GM18520 (cell line): ENCODE data around the gene CLEC5A.
"Not testable (repeated sequence)": the region's sequence is repeated elsewhere in the genome, so short reads cannot be mapped to it uniquely, and the experiment has no call there.

Experiments
- ATAC-seq: cut with Tn5 transposase; IDR thresholded peaks from one replicate; pipeline ENCODE4 v1.9.1; 2021; ENCODE audit not compliant: unreplicated experiment

Gene CLEC5A

DNA sequence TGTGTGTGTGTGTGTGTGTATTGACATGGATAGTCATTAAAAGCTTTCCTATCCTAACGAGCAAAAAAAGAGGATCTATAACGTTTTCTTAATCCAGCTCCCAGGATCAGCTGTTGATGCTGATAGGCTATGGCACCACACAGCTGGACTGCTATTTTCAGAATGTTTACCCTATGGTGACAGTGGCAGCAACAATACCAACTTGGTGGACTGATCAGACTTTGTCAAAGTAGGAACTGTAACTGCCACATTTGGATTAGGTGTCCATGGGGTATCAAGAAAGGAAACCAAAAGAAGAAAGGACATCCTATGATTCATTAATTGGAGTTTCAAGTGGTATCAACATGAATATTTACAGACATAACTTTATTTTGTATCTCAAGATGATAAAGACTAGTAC lies 2.7 kb upstream of the CLEC5A start:
- no peak for ATAC-seq

DNA sequence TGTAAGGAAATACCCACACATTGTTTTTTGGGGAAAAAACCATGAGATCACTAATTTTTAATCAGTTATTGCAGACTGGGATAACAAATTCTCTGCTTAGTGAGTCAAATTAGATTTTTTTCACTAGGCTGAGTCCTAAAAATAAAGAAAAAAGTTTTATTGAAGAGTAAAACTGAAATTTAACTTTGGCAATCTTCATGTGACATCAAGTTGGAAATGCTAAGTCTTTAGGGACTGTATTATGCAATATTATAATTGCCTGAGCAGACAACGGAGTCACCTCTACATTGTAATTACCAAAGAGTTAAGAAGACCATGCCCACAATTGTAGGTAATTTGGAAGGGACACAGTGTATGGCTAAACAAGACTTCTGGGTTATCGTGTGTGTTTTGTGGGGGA lies 2.2 kb upstream of the CLEC5A start:
- ATAC-seq: no peak

DNA sequence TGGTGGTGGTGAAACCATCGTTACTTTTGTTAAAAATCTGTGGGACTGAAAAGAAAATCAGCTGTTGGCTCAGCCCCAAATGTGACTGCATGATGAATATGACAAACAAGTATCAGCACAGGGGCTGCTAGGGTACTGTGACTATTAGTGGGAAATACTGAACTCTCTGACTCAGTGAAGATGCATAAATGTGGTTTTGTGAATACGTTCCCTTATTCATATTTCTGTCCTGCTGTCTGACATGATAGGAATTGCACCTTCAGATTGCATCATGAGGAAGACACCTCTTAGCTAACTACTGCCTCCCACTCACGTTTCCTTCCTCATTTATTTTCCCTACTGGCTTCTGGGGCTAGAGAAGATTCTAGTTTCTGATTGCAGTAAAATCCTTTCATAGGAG lies 1.4 kb downstream of the CLEC5A start:
- ATAC-seq: no peak

DNA sequence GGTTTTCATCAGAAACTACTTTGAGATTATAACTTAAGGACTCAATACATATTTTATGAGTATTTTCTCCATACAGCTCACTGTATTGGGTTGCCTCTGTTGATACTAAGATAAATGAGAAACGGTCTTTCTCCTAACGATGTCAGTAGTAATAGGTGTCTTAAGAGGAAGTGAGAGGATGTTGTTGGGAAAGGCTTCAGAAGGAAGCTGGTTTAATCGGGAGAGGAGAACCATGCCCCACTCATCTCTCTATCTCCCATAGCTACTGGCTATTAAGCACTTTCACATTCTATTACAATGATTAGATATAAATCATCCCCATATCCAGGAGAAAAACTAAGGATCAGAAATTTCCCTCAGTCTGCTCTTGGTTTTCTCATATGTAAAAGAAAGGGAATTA lies 2.0 kb downstream of the CLEC5A start:
- ATAC-seq: no peak

DNA sequence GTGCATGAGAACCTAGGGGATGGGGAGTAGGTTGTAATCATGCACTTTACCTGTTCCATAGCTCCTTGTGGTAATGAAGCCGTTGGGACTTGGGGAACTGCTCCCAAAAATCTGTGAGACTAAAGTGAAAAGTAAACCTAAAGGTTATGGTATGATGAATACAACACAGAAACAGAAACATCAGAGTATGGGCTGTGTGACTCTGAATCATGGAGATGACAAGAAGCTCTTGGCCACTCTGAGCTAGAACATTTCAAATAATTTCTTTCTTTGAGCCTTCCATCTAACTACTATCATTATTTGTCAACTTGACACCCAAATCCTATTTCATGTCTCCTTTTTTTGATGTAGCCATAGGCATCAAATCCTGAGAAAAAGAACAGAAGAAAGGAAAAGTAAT lies 2.9 kb downstream of the CLEC5A start:
- ATAC-seq: no peak

DNA sequence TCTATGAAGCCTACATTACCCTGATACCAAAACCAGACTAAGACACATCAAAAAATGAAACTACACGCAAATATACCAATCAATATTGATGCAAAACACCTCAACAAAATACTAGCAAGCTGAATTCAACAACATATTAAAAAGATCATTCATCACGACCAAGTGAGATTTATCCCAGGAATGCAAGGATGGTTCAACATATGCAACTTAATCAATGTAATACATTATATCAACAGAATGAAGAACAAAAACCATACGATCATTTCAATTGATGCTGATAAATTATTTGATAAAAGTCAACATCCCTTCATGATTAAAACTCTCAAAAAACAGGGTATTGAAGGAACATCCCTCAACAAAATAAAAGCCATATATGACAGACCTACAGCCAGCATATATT lies 5.7 kb downstream of the CLEC5A start:
- ATAC-seq: no peak

DNA sequence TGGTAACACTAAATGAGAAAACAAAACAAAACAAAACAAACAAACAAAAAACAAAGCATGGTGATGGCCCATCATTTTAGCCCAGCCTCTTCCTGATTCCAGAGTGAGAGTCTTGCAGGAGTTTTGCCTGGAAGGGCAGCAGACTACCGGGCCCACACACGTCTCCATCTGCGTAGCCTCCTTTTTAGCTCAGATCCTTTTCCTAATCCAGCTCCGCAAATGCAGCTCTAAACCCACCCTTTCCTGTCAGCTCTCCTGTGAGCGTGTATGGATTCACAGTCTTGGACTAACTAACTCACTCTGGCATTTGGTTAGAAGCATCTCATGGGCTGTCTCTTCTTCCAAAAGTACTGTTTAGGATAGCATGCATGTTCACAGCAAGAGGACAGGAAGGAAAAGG lies 16.6 kb downstream of the CLEC5A start:
- no peak for ATAC-seq

DNA sequence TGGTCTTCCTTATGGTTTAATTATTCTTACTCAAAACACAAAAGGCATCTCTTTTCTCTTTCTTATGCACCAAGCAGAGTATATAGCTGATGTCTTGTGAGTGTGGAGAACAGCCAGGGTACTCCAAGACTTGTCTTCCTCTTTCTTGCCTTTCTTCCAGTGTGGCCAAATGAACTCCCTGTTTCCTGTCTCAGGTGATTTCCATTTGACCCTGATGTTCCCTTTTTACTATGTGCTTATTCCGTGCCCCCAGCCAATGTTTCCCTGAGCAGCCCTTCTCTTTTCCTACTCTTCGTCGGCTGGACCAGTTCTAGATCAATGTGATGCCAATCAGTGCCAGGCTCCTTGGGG lies 18.0 kb downstream of the CLEC5A start:
- ATAC-seq: no peak

DNA sequence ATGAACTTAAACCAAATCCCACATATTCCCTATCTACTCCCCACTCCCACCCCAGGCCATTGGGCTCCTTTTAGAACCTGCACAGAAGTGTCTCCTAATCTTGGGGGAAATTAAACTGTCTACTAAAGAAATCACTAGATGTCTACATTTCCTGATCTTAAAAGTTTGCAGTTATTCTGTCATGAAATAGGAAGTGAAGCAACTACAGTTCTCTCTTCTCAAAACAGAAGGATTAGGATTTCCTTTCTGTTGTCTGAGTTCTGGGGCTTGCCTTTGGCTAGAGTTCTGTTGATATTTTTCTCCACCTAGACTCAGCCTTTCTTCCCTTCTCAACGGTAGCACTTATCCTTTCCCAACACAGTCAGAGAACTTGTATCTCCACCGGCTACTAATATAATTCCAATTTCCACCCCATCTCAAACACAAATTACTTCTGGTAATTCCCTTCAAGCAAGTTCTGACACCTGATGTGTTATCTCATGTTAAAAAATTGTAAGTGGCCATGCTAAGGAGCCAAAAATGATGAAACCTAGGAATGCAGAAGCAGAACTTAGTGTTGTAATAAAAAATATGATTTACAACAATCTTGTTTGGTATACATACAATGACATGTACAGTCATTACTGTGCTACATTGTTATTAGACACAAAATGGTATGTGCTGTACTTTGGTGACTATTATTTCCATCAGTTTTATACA lies 18.5 kb downstream of the CLEC5A start:
- ATAC-seq: no peak

DNA sequence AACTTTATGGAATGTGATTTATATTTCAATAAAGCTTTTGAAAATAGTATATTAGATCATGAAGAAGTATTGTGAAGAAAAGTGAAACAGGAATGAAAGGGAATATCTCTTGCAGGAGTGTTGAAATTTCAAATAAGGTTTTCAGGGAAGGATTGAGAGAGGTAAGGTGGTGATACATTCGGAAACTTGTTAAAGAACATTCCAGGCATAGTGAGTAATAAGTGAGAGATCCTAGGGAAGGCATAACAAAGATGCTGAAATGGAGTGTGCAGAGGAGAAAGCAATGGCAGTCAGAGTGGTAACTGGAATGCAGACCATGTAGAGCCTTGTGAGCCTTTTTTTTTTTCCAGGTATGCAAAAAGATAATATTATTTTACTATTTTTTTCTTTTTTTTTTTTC lies 26.5 kb downstream of the CLEC5A start:
- ATAC-seq: no peak

DNA sequence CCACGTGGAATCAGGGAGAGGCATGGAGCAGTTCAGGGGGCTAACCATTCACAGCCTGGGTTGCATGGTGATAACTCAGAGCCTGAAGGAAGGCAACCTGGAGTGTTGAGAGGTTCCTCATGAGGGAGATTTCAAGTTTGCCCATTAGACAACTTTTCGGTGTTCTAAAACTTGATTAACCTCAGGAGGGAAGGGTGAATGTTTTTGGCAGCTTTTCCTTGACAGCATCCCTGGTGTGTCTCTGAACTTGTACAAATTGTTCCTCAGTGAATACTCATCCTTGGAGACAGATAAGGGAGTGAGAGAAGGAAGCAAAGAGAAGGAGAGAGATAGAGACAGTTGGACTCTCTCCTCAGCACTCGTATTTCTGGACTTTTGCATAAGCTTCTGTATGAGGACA lies 30.7 kb downstream of the CLEC5A start, which contains the start of gene OR9A4:
Gene OR9A4 (plus strand): TSS at position 301 of the 400 bp plus-strand sequence. CDS start 2,477 bp downstream, outside the sequence.
- no peak for ATAC-seq

DNA sequence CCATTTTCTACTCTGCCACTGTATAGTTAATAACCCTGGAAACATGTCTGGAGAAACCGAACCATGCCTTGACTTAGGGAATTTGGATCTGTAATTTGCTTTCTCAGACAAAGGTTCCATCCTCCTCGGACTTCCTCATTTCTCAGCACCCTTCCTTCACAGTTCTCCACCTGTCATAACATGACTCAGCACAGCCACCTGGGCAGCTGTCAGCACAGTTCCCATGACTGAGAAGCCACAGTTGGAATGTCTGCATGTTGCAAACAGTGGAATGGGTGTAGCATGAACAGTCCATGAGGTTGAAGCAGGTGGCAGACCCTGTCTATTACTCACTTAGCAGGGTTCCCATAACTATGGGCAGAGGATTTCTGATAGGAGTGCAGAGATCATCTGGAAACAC lies 31.2 kb downstream of the CLEC5A start:
- no peak for ATAC-seq

DNA sequence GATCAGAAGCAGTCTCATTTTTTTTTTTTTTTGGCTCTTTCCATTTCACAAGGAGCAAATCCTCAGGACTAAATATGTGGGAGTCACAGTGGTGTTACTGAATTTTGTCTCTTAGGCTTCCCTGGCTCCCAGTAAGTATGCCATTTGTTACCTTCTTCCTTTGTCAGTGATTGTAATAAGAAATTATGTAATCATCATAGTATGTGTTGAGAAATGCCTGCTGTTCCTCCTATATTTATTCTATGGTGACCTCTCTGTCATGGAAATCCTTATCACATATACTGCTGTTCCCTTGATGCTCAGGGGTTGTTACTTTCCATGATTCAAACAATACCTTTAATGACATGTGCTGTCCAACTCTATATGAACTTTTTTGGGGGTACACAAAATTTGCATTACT lies 35.4 kb downstream of the CLEC5A start:
- ATAC-seq: no peak

DNA sequence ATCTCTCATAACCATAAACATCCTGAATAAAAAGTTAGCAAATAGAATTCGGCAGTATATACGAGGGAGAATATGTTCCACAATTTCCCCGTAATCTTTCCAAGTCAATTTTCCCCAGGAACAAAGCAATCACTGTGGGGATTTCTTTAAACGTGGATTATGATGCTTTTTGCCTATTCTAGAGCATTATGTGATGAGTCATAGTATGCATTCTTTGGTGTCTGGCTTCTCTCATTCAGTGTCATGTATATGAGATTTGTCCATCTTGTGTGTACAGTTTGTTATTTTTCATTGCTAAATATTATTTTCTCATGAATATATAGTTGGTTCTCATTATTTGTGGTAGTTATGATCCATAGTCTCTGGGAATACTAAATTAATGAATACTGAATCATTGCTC lies 40.5 kb downstream of the CLEC5A start:
- ATAC-seq: no peak

DNA sequence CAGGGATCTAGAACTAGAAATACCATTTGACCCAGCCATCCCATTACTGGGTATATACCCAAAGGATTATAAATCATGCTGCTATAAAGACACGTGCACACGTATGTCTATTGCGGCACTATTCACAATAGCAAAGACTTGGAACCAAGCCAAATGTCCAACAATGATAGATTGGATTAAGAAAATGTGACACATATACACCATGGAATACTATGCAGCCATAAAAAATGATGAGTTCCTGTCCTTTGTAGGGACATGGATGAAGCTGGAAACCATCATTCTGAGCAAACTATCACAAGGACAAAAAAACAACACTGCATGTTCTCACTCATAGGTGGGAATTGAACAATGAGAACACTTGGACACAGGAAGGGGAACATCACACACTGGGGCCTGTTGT lies 47.4 kb downstream of the CLEC5A start:
- ATAC-seq: not testable (repeated sequence)

DNA sequence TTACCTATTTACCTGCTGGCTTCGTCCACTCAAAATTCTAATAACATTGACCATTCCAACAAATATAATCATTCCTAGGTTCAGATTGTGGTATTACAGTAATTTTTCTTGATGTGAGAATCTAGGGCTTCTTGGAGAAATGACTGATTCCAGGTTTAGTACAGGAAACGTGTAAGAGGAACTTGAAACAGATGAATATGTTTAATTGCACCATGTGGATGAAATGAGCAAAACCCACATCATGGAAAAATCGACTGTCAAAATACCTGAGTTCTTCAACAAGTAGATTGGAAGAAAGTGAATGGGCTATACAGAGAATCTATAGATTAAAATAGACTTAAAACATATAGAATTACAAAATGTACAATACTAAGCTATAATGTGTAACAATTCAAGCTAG lies 55.4 kb downstream of the CLEC5A start:
- ATAC-seq: no peak

DNA sequence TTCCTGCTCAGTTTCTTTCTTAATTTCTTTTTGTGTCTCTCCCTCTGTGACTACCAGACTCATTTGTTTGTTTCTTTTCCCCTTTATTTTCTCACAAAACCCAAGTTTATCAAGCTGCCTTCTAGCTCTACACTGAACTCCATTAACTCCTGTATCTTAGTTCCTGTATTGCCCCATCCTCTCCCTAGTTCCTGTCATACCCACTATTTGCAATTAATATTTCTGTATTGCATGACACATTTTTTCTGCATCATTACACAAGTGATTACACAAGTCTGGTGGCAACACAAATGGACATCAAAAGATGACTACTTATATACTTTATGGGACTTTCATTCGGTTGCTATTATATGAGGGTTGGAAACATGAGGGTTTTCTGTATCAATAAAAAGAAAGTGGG lies 57.5 kb downstream of the CLEC5A start:
- no peak for ATAC-seq

DNA sequence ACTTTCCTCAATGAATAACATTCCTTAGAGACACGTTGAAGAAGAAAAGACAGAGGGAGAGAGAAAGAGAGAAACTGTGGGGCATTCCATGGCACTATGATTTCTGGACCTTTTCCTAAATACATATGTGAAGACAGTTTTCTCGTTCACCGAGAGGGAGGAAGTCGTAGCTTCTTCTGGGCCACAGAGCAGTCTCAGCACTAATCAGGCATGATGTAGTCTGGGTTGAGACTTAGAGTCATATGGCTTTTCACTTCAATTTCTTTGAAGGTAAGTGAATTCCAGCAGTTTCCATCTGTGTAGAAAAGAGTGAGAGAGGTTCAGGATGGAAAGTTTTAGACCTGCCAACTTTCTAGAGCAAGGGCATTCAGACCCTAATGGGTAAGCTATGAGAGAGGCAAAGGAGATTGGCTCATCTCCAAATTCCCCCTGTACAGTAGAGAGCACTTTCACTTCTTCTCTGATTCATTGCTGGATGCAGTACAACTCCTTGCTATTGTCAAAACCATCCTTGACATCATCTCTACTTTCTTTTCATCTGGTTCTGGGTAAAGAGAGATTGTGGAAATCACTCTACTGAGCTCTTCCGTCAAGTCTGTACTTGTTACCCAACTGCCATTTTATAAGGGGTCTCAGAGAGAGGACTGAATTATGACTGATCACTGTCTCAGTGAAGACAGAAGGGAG lies 62.1 kb downstream of the CLEC5A start:
- ATAC-seq: peak; percentile 58

DNA sequence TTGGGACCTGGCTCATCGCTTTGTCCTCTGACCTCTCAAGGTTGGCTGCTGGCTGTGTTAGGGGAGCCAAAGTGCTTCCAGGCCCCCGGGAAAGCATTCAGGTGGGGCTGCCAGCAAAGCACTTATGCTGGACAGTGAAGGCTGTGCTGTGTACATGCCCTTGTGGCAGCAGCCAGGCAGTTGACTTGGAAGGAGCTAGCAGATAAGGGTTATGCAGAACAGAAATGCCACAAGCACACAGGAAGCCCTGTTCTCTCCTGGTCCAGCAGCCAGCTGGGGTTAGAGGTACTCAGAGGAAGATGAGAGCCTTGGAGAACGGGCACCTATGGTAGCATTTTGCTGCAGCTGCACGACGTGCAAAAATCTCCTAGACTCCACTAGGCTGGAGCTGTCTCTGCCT lies 65.8 kb downstream of the CLEC5A start:
- no peak for ATAC-seq

DNA sequence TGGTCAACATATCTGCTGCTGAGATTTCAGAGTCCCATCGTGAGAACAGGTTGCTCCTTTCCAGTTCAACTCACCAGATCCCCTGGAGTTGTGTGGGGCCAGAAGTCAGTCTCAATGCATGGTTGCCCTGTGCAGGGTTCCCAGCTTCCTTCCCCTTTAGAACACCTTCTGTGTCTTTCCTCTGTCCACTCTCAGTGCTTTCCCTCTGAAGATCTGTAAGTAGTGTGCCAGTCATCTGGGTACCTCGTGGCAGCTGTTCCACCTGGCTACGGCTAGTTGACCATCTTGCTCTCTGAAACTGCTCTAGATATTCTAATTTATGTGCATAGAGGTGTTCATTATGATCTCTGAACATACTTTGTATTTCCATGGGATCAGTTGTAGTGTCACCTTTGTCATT lies 69.4 kb downstream of the CLEC5A start:
- ATAC-seq: no peak
